ENCODE data around the gene SGTA.

The SGTA gene

DNA sequence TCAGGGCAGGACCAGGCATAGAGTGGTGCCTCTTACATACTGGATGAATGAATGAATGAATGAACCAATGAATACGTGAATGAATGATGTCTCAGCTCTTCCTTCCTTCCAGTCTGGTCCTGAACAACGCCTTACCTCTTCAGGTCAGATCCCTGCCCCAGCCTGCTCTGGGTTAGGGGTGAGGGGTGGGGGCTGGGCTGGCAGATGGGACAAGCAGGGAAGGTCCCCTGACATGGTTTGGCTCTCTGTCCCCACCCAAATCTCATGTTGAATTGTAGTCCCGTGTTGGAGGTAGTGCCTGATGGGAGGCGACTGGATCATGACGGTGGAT is 71.2 kb downstream of the SGTA start:
- no peak overlapping the region for H3K27ac ChIP-seq
- TF ChIP-seq CTCF (IDR thresholded peaks at IDR 0.05) = no peak
- H3K4me3 ChIP-seq = no peak overlapping the region
- DNase-seq (ENCODE audit: low spot score) = no peak

GRCh38 chr19:2711172-2711874 is 71.8 kb downstream of the SGTA start:
- Histone ChIP-seq H3K4me3 (no peak overlapping the region), H3K27ac (no peak overlapping the region)
- DNase-seq (ENCODE audit: low spot score) = no peak
- no peak for TF ChIP-seq CTCF (IDR thresholded peaks at IDR 0.05)

GRCh38 chr19:2706251-2706650 is 76.8 kb downstream of the SGTA start:
- no peak overlapping the region for H3K4me3 ChIP-seq
- H3K27ac ChIP-seq = no peak overlapping the region
- DNase-seq (ENCODE audit: low spot score) = no peak
- no peak for TF ChIP-seq CTCF (IDR thresholded peaks at IDR 0.05)

Measured in coronary artery (tissue), 2 donors.